Ecto neural progenitor cell (in vitro differentiated cells): Measurements from ENCODE around the gene BCL11A.

ENCODE experiments used
- DNase-seq: peaks from one replicate; pipeline ENCODE4 v3.0.0-alpha.2; 2018; ENCODE audit warnings: low spot score

Gene BCL11A

GRCh38 chr2:60505240-60505879, 48.1 kb downstream of the BCL11A start:
- DNase-seq = no peak

- DNase-seq = no peak
These were observed 49.4 kb downstream of the BCL11A start for GRCh38 chr2:60504049-60504448.

GRCh38 chr2:60502144-60502543, 51.3 kb downstream of the BCL11A start:
- DNase-seq = no peak

GRCh38 chr2:60500861-60501260, 52.6 kb downstream of the BCL11A start:
- no peak for DNase-seq

GRCh38 chr2:60499651-60500265, 53.7 kb downstream of the BCL11A start:
- DNase-seq = no peak

- DNase-seq = no peak
These were observed 54.5 kb downstream of the BCL11A start for GRCh38 chr2:60498816-60499429.

- DNase-seq = no peak
These were observed 55.2 kb downstream of the BCL11A start for GRCh38 chr2:60498127-60498815.

- DNase-seq = no peak
These were observed 56.0 kb downstream of the BCL11A start for GRCh38 chr2:60497500-60497899.

- no peak for DNase-seq
These were observed 56.5 kb downstream of the BCL11A start for GRCh38 chr2:60496956-60497355.

- DNase-seq = no peak
These were observed 57.0 kb downstream of the BCL11A start for GRCh38 chr2:60496475-60496874.

- no peak for DNase-seq
These were observed 58.3 kb downstream of the BCL11A start for GRCh38 chr2:60495041-60495625.

- DNase-seq = no peak
These were observed 59.6 kb downstream of the BCL11A start for GRCh38 chr2:60493804-60494387.

GRCh38 chr2:60492548-60492947, 60.9 kb downstream of the BCL11A start:
- no peak for DNase-seq

- DNase-seq = no peak
These were observed 62.6 kb downstream of the BCL11A start for GRCh38 chr2:60490848-60491247.

- DNase-seq = no peak
These were observed 63.0 kb downstream of the BCL11A start for GRCh38 chr2:60490441-60490840.

GRCh38 chr2:60489289-60489688, 64.2 kb downstream of the BCL11A start:
- DNase-seq = no peak

GRCh38 chr2:60488291-60488690, 65.2 kb downstream of the BCL11A start:
- DNase-seq = no peak

- DNase-seq = no peak
These were observed 66.3 kb downstream of the BCL11A start for GRCh38 chr2:60487174-60487573.

- no peak for DNase-seq
These were observed 66.9 kb downstream of the BCL11A start for GRCh38 chr2:60486551-60486950.

GRCh38 chr2:60486067-60486466, 67.4 kb downstream of the BCL11A start:
- DNase-seq = no peak

- no peak for DNase-seq
These were observed 67.9 kb downstream of the BCL11A start for GRCh38 chr2:60485550-60485949.

GRCh38 chr2:60485055-60485454, 68.4 kb downstream of the BCL11A start:
- no peak for DNase-seq
